Heart right ventricle (tissue), 16 donors: ENCODE results near the gene ISCU. TPM values are rescaled to one million over a fixed set of nuclear protein-coding genes. Genes with fewer than 3 reads are reported as not detected.
A peak's percentile ranks its signal among the peaks of the same experiment; 100 is the strongest.

Experiments used
- ATAC-seq, 8 donors: fragments of 200-7000 bp; cut with Tn5 transposase; one replicate each; pipeline ENCODE4 v1.9.1; 2020; ENCODE audit warnings: mild to moderate bottlenecking in 8 of 8, moderate library complexity in 8 of 8, moderate number of reproducible peaks in 1 of 8
- DNase-seq, 2 donors: peaks; one replicate each; pipeline ENCODE4 v3.0.0-alpha.2; 2020
- H3K27ac ChIP-seq, 10 donors: fragments of 200-600 bp; sonication (generic) in 2 of 10; one replicate each; pipeline versions ENCODE4 v1.5.0 to v1.8.0; 2020 to 2022; ENCODE audit warnings: mild to moderate bottlenecking in 3 of 10
- H3K27me3 ChIP-seq, 7 donors: fragments of 200-600 bp; one replicate each; pipeline ENCODE4 v1.8.0; 2021 to 2022; ENCODE audit warnings: mild to moderate bottlenecking in 2 of 7
- H3K36me3 ChIP-seq, 9 donors: fragments of 200-600 bp; sonication (generic) in 1 of 9; one replicate each; pipeline versions ENCODE4 v1.5.0 to v1.8.0; 2020 to 2022; ENCODE audit warnings: mild to moderate bottlenecking in 2 of 9
- H3K4me1 ChIP-seq, 9 donors: fragments of 200-600 bp; sonication (generic) in 1 of 9; one replicate each; pipeline versions ENCODE4 v1.5.0 to v1.8.0; 2020 to 2022; ENCODE audit warnings: mild to moderate bottlenecking in 4 of 9
- H3K4me3 ChIP-seq, 10 donors: fragments of 200-600 bp; sonication (generic) in 2 of 10; one replicate each; pipeline versions ENCODE4 v1.5.0 to v1.8.0; 2020 to 2022; ENCODE audit warnings: mild to moderate bottlenecking in 7 of 10, moderate library complexity in 2 of 10
- H3K9me3 ChIP-seq, 11 donors: fragments of 200-600 bp in 10 of 11; sonication (generic) in 2 of 11; one replicate each; pipeline versions ENCODE4 v1.5.0 to v1.8.0; 2013 to 2022; ENCODE audit warnings: mild to moderate bottlenecking in 2 of 11, control low read depth in 1 of 11, moderate library complexity in 1 of 11
- WGBS, 2 donors: extraction: QIAGEN DNeasy Blood & Tissue Kit; methylation state at CpG; one replicate each; pipeline ENCODE4 v1.1.7; 2013; ENCODE audit warnings: inconsistent platforms in 1 of 2; 5-methylcytosine and 5-hydroxymethylcytosine counted together
- intact Hi-C, 10 donors: fragments of 100-400 bp; cut with DNase I; formaldehyde crosslinking; loops; one replicate each; pipeline versions ENCODE4 v1.11.1 to v1.14.2; 2022
- polyA plus RNA-seq, 2 donors: library from polyadenylated mRNA; stranded (reverse); fragments of 200-250 nt; gene quantifications; one replicate each; pipeline ENCODE4 v1.2.3, GENCODE V29; 2013
- total RNA-seq, 10 donors: library from RNA; stranded (reverse); fragmentation: NEBNext Ultra II Directional in 3 of 10; extraction: Animal tissue kit (Norgen Biotek cat#: 25700) in 3 of 10; gene quantifications; one replicate each; pipeline versions ENCODE4 v1.2.1 to v1.2.4, GENCODE V29; 2021 to 2023
- TF ChIP-seq, protein P1 (sequence below), 9 donors: fragments of 200-600 bp; sonication (generic) in 2 of 9; IDR thresholded peaks; one replicate each; pipeline versions ENCODE4 v1.5.0 to v1.8.0; 2021 to 2022; ENCODE audit warnings: antibody characterized with exemption in 9 of 9, mild to moderate bottlenecking in 5 of 9, moderate library complexity in 1 of 9
- donor health status: Arrhythmogenic right ventricular cardiomyopathy.
- donor health status: ischemic (EF 13 %, LVEDD 7.1; RV severe dilation, severe dysfunction).
- donor health status: healthy with polysubstance abuse.
- donor health status: DM: no; HTN: yes; CAD: no.
- donor health status: DM: no; HTN: no; CAD: no.
- donor health status: ischemic (EF 25% LVEDD 6.9; RV normal size, moderate dysfunction).
- donor health status: ischemic (EF 25% LVEDD 5.7; RV mildly dilated, moderate dysfunction).
- donor health status: healthy.
- donor health status: DM: yes; HTN: yes; CAD: no.
- donor health status: Ischemic cardiomyopathy.
- donor health status: ischemic (EF 35%, LVEDD 5.7; RV mildly dilated, moderate dysfunction).
- donor health status: nonischemic (EF 11% LVEDD 7.7; RV severe dilation, severe dysfunction).
- donor health status: DM: yes; HTN: yes; CAD: no.
- donor health status: PGD.
- donor health status: ischemic (EF 29% LVEDD 5.4; RV normal size, mild dysfunction).
- donor health status: nonischemic (EF 23%, LVEDD 6.1; RV moderate dilation, normal function).

ISCU gene
- total and polyA plus RNA-seq, 12 donors = 164 to 630 (median 516) TPM

- Histone ChIP-seq H3K4me3 (no peak overlapping the region), H3K27me3 (no peaks in the 10 kb centered on the region), H3K4me1 (peaks cover 0 to 31% (median 6%) of the 10 kb centered on the region in 9 donors), H3K9me3 (no peaks in the 10 kb centered on the region), H3K36me3 (no peaks in the 10 kb centered on the region), H3K27ac (peak overlapping the region in 4 of 10 donors; percentile 5 to 44 (median 18))
- TF ChIP-seq, protein P1, sequence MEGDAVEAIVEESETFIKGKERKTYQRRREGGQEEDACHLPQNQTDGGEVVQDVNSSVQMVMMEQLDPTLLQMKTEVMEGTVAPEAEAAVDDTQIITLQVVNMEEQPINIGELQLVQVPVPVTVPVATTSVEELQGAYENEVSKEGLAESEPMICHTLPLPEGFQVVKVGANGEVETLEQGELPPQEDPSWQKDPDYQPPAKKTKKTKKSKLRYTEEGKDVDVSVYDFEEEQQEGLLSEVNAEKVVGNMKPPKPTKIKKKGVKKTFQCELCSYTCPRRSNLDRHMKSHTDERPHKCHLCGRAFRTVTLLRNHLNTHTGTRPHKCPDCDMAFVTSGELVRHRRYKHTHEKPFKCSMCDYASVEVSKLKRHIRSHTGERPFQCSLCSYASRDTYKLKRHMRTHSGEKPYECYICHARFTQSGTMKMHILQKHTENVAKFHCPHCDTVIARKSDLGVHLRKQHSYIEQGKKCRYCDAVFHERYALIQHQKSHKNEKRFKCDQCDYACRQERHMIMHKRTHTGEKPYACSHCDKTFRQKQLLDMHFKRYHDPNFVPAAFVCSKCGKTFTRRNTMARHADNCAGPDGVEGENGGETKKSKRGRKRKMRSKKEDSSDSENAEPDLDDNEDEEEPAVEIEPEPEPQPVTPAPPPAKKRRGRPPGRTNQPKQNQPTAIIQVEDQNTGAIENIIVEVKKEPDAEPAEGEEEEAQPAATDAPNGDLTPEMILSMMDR (IDR thresholded peaks at IDR 0.05) = no peak
- DNase-seq (no peak), ATAC-seq (peak in 4 of 8 donors; percentile 22 to 39 (median 24))
- 49 to 57% methylated on average over 3 of the region's 3 CpGs for whole genome bisulfite sequencing, 2 donors
- intact Hi-C loops = no loop called here
These were observed 18.1 kb downstream of the ISCU start for GRCh38 chr12:108580531-108580930.

- DNase-seq = no peak
These were observed 19.2 kb downstream of the ISCU start for GRCh38 chr12:108581311-108582227.

GRCh38 chr12:108582509-108582908 is 20.1 kb downstream of the ISCU start:
- H3K4me3 ChIP-seq = no peak overlapping the region
- ATAC-seq (no peak), DNase-seq (no peak)
- TF ChIP-seq, protein P1 (IDR thresholded peaks at IDR 0.05) = no peak
- intact Hi-C loops = no loop called here
- no peak overlapping the region for H3K27ac ChIP-seq
- H3K27me3 ChIP-seq = no peaks in the 10 kb centered on the region
- 86 to 91% methylated on average over 9 of the region's 9 CpGs for WGBS, 2 donors
- H3K9me3 ChIP-seq = no peaks in the 10 kb centered on the region
- H3K36me3 ChIP-seq = no peaks in the 10 kb centered on the region
- peaks cover 0 to 22% (median 0%) of the 10 kb centered on the region in 9 donors for H3K4me1 ChIP-seq

More at GRCh38 chr12:108581311-108582227, 19.2 kb downstream of the ISCU start:
- Histone ChIP-seq H3K9me3 (no peaks in the 10 kb centered on the region), H3K27ac (peak overlapping the region in 2 of 10 donors; percentile 19 to 44), H3K36me3 (no peaks in the 10 kb centered on the region), H3K27me3 (no peaks in the 10 kb centered on the region), H3K4me3 (no peak overlapping the region), H3K4me1 (peaks cover 0 to 24% (median 2%) of the 10 kb centered on the region in 9 donors)
- TF ChIP-seq, protein P1 (IDR thresholded peaks at IDR 0.05) = no peak
- no peak for ATAC-seq
- intact Hi-C loops = no loop called here
- 80 to 83% methylated on average over 33 of the region's 33 CpGs for WGBS, 2 donors

GRCh38 chr12:108582978-108583770 is 20.8 kb downstream of the ISCU start:
- TF ChIP-seq, protein P1 (IDR thresholded peaks at IDR 0.05) = no peak
- Histone ChIP-seq H3K4me1 (peaks cover 0 to 22% (median 0%) of the 10 kb centered on the region in 9 donors), H3K9me3 (no peaks in the 10 kb centered on the region), H3K27me3 (no peaks in the 10 kb centered on the region), H3K36me3 (no peaks in the 10 kb centered on the region), H3K27ac (no peak overlapping the region), H3K4me3 (no peak overlapping the region)
- WGBS, 2 donors = 76 to 77% methylated on average over 10 of the region's 10 CpGs
- intact Hi-C loops = no loop called here
- DNase-seq (no peak), ATAC-seq (no peak)
